ENCODE data around the gene FAM90A26. TPM values are rescaled to one million over a fixed set of nuclear protein-coding genes. Genes with fewer than 3 reads are reported as not detected.
"Not testable (repeated sequence)": the region's sequence is repeated elsewhere in the genome, so short reads cannot be mapped to it uniquely, and the experiment has no call there.

Gene FAM90A26, protein sequence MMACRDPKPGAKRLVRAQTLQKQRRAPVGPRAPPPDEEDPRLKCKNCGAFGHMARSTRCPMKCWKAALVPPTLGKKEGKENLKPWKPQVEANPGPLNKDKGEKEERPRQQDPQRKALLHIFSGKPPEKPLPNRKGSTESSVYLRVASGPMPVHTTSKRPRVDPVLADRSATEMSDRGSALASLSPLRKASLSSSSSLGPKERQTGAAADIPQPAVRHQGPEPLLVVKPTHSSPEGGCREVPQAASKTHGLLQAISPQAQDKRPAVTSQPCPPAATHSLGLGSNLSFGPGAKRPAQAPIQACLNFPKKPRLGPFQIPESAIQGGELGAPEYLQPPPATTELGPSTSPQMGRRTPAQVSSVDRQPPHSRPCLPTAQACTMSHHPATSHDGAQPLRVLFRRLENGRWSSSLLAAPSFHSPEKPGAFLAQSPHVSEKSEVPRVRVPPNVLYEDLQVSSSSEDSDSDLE
- not detected for total RNA-seq

DNA sequence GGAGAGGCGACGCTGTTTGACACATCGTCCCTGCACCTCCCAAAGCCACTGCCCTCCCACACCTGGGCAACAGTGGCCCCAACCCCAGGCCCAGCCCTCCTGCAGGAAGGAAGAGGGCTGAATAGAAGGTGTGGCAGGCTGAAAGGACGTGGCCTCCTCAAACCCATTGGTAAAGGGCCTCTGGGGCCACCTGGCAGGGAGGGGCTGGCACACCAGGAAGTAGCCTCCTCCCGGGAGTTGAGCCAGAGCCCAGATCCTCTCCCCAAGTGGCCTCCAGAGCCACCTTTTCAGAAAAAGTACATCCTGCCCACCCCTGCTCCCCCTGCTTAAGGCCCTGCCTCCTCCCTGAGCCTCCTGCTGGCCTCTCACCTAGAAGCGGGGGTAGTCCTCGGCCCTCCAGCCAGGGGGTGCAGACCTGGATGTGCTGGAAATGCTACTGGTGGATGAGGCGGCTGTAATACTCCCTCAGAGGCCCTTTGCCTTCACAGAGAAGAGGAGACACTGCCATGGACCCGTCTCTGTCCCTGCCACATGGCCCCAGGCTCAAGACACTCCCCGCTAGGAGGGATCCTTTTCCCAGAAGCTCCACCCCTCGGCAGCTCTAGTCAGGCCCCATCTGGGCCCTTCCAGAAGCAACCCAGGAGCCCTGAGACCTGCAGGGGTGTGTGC, at the start of gene FAM90A26:
TSS of gene FAM90A26 (plus strand) at position 619 of the 669 bp plus-strand sequence. CDS start 2,764 bp downstream, outside the sequence.
- intact Hi-C loops (cut with DNase I); H3K9me3 ChIP-seq; H3K36me3 ChIP-seq; H3K4me1 ChIP-seq; DNase-seq (ENCODE audit: low spot score in 2 of 2); H3K27ac ChIP-seq; H3K4me3 ChIP-seq; H3K27me3 ChIP-seq: not testable (repeated sequence)

DNA sequence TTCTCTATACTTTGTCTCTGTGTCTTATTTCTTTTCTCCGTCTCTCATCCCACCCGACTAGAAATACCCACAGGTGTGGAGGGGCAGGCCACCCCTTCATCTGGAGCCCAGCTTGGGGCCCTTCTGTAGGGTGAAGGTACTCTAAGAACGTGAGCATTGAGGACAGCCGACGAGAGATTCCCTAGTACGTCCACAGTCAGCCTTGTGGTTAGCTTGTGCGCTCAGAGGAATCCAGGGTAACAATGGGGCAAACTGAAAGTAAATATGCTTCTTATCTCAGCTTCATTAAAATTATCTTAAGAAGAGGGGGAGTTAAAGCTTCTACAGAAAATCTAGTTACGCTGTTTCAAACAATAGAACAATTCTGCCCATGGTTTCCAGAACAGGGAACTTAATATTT, 47.5 kb upstream of the FAM90A26 start:
- intact Hi-C loops (cut with DNase I); H3K36me3 ChIP-seq; H3K27me3 ChIP-seq; DNase-seq (ENCODE audit: low spot score in 2 of 2); H3K4me3 ChIP-seq; H3K27ac ChIP-seq; H3K9me3 ChIP-seq; H3K4me1 ChIP-seq: not testable (repeated sequence)

DNA sequence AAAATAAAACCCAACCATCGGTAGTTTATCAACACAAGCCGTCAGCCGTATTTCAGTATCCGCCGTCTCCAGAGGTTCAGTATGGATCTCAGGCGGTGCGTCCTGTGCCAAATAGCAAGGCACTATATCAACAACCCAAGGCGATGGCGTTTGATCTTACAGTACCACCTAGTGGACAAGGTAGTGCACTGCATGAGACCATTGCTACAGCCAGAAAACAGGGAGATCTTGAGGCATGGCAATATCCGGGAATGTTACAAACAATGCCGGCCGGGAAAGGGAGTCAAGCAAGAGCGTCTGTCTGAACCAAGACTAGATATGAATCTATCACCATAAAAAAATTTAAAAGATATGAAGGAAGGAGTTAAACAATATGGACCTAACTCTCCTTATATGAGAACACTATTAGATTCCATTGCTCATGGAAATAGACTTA, 46.6 kb upstream of the FAM90A26 start:
- DNase-seq (ENCODE audit: low spot score in 2 of 2): peak in 1 of 2 donors; percentile 71
- H3K36me3 ChIP-seq; intact Hi-C loops (cut with DNase I); H3K9me3 ChIP-seq; H3K4me1 ChIP-seq; H3K4me3 ChIP-seq; H3K27me3 ChIP-seq; H3K27ac ChIP-seq: not testable (repeated sequence)
- TF ChIP-seq CTCF (IDR thresholded peaks at IDR 0.05): peak; percentile 27 to 83 (median 69)

GRCh38 chr4:9125601-9126161, 44.5 kb upstream of the FAM90A26 start:
- H3K4me1 ChIP-seq; H3K9me3 ChIP-seq; H3K27me3 ChIP-seq; H3K27ac ChIP-seq; DNase-seq (ENCODE audit: low spot score in 2 of 2); intact Hi-C loops (cut with DNase I); H3K4me3 ChIP-seq; H3K36me3 ChIP-seq: not testable (repeated sequence)

DNA sequence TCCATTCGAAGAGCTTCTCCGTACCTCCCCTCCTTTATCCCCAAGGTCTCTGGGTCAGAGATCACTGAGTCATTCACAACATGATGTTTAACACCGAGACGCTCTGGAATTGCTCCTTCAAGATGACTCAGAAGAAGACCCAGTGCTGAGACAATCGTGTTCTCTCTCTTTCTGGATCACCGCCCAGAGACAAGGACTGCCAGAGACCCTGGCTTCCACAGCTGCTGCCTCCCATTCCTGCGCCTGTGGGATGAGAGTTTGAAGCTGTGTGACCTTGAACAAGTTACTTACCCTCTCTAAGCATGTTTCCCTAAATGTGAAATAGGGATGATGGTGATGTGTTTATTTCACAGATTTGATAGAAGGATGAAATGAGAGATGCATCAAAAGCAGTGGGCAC, 38.8 kb upstream of the FAM90A26 start:
- not testable (repeated sequence) for DNase-seq (ENCODE audit: low spot score in 2 of 2); H3K36me3 ChIP-seq

DNA sequence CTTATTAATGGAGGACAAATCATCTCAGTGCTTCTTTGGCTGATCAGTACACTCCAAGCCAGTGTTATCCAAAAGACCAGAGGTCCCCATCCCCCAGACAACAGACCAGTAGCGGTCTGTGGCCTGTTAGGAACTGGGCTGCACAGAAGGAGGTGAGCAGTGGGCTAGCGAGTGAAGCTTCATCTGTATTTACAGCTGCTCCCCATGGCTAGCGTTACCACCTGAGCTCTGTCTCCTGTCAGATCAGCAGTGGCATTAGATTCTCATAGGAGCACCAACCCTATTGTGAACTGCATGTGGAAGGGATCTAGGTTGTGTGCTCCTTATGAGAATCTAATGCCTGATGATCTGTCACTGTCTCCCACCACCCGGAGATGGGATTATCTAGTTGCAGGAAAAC, 37.4 kb upstream of the FAM90A26 start:
- intact Hi-C loops (cut with DNase I); H3K27me3 ChIP-seq: not testable (repeated sequence)

More for the DNA sequence above, 38.8 kb upstream of the FAM90A26 start:
- H3K27me3 ChIP-seq; H3K9me3 ChIP-seq; intact Hi-C loops (cut with DNase I); H3K4me3 ChIP-seq; H3K4me1 ChIP-seq; H3K27ac ChIP-seq: not testable (repeated sequence)

GRCh38 chr4:9134011-9134410, 36.2 kb upstream of the FAM90A26 start:
- H3K36me3 ChIP-seq; DNase-seq (ENCODE audit: low spot score in 2 of 2); H3K4me3 ChIP-seq; intact Hi-C loops (cut with DNase I); H3K27ac ChIP-seq; H3K27me3 ChIP-seq; H3K4me1 ChIP-seq; H3K9me3 ChIP-seq: not testable (repeated sequence)

More for the DNA sequence above, 37.4 kb upstream of the FAM90A26 start:
- not testable (repeated sequence) for H3K36me3 ChIP-seq; DNase-seq (ENCODE audit: low spot score in 2 of 2); H3K27ac ChIP-seq; H3K9me3 ChIP-seq; H3K4me1 ChIP-seq; H3K4me3 ChIP-seq

DNA sequence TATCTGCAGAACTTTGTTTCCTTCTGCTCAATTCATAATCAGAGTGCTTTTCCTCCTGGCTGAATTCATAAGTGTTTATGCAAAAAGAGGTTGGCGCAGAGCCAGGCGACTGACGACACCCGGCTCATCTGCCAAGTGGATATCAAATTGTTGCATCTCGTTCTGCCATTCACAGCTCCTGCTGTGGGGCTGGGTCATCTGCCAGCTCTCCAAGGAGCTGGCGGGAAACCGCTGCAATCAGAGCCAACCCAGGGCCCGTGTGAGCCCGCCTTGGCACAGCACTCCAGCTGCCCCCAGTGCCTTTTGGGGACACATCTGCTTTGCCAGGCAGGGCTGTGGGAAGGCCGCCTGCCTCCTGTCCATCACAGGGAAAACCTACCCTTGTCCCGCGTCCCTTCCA, 35.7 kb upstream of the FAM90A26 start:
- H3K4me3 ChIP-seq; intact Hi-C loops (cut with DNase I); H3K27me3 ChIP-seq; H3K36me3 ChIP-seq; H3K9me3 ChIP-seq; H3K27ac ChIP-seq; H3K4me1 ChIP-seq; DNase-seq (ENCODE audit: low spot score in 2 of 2): not testable (repeated sequence)

DNA sequence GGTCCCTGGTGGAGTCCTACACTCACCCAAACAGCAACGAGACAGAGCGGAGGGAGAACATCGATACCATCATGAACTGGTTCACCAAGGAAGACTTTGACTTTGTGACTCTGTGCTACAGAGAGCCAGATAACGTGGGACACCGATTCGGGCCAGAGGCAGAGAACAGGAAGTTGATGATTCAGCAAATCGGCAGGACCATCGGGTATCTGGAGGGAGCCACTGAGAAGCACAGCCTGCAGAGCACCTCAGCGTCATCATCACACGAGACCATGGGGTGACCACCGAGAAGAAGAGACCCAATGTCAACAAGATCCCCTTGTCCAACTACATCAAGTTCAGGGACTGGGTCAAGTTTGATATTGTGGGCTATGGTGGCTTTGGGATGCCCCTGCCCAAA, 29.2 kb upstream of the FAM90A26 start:
- H3K27me3 ChIP-seq; H3K9me3 ChIP-seq; H3K36me3 ChIP-seq; H3K4me1 ChIP-seq; H3K27ac ChIP-seq; H3K4me3 ChIP-seq; intact Hi-C loops (cut with DNase I); DNase-seq (ENCODE audit: low spot score in 2 of 2): not testable (repeated sequence)

GRCh38 chr4:9142786-9143185, 27.4 kb upstream of the FAM90A26 start:
- intact Hi-C loops (cut with DNase I); DNase-seq (ENCODE audit: low spot score in 2 of 2); H3K36me3 ChIP-seq; H3K4me3 ChIP-seq; H3K9me3 ChIP-seq; H3K4me1 ChIP-seq; H3K27ac ChIP-seq; H3K27me3 ChIP-seq: not testable (repeated sequence)

All from ascending aorta (tissue), 2 donors.